Gastroesophageal sphincter (tissue), 3 donors: ENCODE data around the gene SELENBP1.

Experiments
- POLR2AphosphoS5 ChIP-seq: sonication (generic); formaldehyde crosslinking; IDR thresholded peaks from one replicate; pipeline ENCODE4 v1.6.1; 2017; ENCODE audit warnings: antibody characterized with exemption
- TF ChIP-seq, protein P1 (sequence below), 4 experiments: fragments of 200-600 bp in 2 of 4; fragments of 450-650 bp in 2 of 4; sonication (generic) in 1 of 4; IDR thresholded peaks; one replicate each; pipeline ENCODE4 v1.5.1; 2017 to 2019; ENCODE audit warnings: antibody characterized with exemption in 4 of 4, mild to moderate bottlenecking in 2 of 4, moderate library complexity in 2 of 4

DNA sequence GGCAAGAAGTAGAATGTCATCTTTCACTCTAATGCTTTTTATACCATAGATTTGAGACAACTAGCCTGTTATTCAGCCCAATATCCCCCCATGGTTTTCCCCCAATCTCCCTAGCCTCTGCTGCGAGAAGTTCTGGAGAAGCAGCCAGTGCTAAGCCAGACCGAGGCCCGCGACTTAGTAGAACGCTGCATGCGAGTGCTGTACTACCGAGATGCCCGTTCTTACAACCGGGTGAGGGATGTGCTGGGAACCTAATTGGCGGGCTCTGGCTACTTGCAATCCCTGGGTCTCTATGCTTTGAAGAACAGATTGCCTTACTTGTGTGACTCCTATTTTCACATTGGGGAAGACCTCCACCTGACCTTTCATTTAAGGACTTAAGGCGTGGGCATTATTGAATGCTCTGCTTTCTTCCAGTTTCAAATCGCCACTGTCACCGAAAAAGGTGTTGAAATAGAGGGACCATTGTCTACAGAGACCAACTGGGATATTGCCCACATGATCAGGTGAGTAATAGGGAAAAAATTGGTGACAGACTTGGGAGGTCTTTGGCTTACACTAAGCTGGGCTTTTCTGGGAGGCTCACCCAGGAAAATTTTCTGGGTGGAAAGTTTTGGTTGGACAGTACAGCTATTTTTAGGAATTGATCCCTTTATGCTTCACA, 28.8 kb upstream of the SELENBP1 start:
- TF ChIP-seq, protein P1, sequence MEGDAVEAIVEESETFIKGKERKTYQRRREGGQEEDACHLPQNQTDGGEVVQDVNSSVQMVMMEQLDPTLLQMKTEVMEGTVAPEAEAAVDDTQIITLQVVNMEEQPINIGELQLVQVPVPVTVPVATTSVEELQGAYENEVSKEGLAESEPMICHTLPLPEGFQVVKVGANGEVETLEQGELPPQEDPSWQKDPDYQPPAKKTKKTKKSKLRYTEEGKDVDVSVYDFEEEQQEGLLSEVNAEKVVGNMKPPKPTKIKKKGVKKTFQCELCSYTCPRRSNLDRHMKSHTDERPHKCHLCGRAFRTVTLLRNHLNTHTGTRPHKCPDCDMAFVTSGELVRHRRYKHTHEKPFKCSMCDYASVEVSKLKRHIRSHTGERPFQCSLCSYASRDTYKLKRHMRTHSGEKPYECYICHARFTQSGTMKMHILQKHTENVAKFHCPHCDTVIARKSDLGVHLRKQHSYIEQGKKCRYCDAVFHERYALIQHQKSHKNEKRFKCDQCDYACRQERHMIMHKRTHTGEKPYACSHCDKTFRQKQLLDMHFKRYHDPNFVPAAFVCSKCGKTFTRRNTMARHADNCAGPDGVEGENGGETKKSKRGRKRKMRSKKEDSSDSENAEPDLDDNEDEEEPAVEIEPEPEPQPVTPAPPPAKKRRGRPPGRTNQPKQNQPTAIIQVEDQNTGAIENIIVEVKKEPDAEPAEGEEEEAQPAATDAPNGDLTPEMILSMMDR (IDR thresholded peaks at IDR 0.05) = no peak
- no peak for TF ChIP-seq POLR2AphosphoS5
